NCI-H146 (cell line): ENCODE measurements around the gene B3GALT4.

Source experiments
- DNase-seq: peaks from one replicate; lab custom pipeline; 2025; lab: John Stamatoyannopoulos, UW

Gene B3GALT4

DNA sequence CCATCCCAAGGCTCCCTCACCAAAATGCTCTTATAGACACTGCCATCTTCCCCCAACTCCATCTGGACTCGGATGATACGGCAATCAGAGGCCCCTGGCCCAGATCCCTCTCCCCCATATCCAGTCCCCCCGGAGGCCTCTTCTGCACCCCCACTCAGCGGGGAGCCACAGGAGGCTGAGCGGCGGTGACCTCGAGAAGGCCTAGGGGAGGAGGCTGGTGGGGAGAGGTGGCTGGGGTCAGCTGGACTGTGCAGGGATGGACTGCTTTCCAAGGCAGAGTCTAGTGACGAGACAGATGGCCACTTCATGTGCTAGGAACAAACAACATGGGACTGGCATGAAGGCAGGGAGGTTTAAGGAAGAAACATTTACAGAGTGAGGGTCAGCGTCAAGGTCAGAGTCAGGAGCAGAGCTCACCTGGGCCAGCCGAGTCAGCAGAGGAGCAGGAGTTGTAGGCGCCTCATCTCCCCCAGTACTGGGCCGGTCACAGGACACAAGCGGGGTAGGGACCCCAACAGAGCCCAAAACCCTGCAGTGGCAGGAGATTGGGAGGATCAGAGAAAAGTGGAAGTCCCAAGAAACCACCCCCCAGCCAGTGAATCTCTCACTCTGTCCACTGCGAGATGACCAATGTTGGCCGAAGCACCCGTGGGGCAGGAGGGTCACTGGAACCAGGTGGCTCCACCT is 16.2 kb downstream of the B3GALT4 start:
- no peak for DNase-seq

GRCh38 chr6:33294086-33294823 is 17.3 kb downstream of the B3GALT4 start:
- no peak for DNase-seq

- DNase-seq, result no peak
Measured at GRCh38 chr6:33295621-33296369, 18.9 kb downstream of the B3GALT4 start.

GRCh38 chr6:33296797-33297405 is 20.0 kb downstream of the B3GALT4 start:
- DNase-seq, result no peak

- DNase-seq, result no peak
Measured at GRCh38 chr6:33297406-33297955, 20.6 kb downstream of the B3GALT4 start.

DNA sequence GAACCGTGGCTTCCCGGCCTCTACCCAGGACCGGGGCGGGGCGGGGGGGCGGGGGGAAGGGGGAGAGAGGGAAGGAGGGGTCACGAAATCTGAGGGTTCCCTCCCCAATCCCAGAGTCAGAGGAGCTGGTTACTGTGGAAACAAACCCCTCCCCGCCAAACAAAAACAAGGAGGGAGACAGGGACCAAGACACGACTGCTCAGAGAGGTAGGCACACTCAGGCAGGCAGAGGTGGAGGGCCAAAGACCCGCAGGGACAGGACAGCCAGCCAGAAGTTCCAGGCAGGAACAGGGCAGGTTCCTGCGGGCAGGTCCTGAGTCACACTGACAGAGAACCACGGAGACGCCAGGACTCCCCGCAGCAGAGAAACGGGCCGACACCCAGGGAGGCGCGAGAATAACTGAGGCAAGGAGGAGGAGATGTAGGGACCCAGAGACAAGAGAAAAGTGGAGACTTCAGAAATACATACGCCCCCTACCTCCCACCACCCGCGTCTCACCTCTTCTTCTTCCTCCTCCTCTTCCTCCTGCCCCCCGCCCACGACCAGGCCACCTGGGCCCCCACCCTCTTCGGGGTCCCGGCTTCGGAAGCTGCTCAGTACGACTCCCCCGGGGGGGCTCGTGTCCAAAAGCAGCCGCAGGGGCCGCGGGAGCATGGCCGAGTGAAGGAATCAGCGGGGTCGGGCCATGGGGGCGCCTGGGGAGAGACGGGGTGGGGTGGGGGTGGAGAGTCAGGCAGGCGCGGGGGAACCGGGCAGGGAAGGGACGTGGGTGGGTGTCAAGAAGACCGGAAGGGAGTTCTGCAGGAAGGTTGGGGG is 21.2 kb downstream of the B3GALT4 start:
- peak; percentile 32 for DNase-seq

DNA sequence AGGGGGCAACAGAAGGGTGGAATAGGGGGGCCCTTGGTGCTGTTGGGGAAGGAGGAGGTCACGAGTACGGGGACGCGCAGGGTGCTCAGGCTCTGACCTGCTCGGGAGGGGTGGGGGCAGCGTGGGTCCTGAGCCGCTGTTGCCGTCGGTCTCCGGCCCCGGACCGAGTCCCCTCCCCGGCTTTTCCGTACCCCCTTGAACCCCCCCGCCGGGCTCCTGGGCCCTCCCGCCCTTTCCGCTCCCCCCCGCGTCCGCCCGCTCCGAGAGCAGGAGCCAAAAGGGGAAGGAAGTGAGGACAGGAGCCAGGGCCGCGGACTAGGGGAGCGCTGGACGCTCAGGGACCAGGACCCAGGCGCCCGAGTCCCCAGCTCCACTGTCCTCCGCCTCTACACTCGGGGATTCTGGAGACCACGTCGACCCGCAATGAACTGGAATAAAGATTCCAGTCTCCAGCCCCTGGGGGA is 21.9 kb downstream of the B3GALT4 start, which contains the start of gene RGL2:
Gene RGL2 (minus strand): TSS at position 170 of the 464 bp plus-strand sequence. CDS start 332 bp downstream, outside the sequence.
- DNase-seq, result peak; percentile 81

GRCh38 chr6:33299237-33299944 is 22.5 kb downstream of the B3GALT4 start:
- peak; percentile 92 for DNase-seq

- DNase-seq, result no peak
Measured at GRCh38 chr6:33301877-33302276, 25.0 kb downstream of the B3GALT4 start.

DNA sequence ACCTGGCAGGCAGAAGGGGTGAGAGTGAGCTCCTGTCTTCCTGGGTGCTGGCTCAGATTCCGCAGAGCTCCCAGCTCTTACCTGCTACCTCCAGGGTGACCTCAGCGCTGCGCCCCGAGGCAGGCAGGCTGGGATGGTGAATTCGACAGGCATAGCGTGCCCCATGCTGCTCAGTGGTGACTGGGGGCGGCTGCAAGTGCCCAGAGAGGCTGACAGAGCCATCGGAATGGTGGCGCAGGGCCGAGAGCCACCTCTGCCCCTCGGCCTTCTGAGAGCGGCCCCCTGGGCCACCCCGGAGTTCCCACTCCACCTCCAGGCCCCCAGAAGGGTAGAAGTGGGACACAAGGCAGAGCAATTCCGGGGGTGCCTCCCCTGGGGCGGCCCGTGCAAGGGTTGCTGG is 27.3 kb downstream of the B3GALT4 start:
- no peak for DNase-seq

- DNase-seq, result no peak
Measured at GRCh38 chr6:33305052-33305451, 28.1 kb downstream of the B3GALT4 start.

- no peak for DNase-seq
Measured at GRCh38 chr6:33306356-33306755, 29.4 kb downstream of the B3GALT4 start.

GRCh38 chr6:33312361-33313104 is 35.6 kb downstream of the B3GALT4 start:
- DNase-seq, result peak; percentile 95

DNA sequence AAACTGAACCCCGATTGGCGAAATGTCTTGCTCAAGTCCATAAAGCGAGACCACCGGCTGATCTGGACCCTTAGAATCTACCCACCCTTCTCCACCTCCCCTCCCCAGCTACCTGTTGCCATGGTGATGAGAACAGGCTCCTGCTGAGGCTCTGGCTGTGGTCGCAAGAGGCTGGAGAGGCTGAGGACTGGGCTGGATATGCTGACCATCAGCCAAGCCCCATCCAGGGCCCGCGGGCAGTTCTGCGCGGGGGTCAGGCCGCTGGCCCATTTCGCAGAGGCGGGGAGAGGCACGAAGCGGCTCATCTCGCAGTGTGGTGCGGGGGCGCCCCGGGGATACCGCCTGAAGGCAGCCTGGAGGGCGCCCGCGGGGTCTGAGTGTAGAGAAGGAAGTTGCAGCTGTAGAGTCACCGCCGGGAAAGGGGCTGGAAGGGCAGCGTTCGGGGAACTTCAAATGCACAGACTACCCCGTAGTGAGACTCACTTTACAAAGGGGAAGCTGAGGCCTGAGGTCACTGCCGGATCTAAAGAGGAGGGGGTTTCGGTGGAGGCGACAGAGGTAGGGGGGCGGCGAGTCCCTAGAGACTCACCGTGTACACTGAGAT is 36.3 kb downstream of the B3GALT4 start:
- peak; percentile 79 for DNase-seq

GRCh38 chr6:33313709-33314514 is 37.0 kb downstream of the B3GALT4 start, which contains the start of gene TAPBP:
Gene TAPBP (minus strand): TSS chr6:33314078. CDS start chr6:33314041, 37 bp downstream.
- DNase-seq, result peak; percentile 56

DNA sequence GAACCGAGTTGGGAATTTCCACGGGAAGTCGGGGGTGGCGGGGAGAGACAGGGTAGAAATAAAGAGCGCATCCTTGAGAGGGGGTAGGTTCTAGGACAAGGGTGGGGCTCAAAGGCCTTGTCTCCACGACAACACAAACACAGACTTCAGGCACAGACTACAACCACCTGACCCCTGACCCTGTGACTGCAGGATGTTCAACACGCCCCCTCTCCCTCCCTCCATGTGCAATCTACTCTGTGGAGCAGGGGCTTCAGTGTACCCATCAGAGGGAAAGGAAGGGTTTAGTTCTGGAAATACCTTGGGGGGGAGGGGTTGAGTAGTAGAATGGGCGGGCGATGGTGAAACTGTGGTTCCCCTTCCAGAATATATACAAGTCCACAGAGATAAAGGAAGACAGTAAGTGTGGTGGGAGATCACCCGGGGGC is 37.6 kb downstream of the B3GALT4 start:
- DNase-seq, result peak; percentile 54

GRCh38 chr6:33314943-33315792 is 38.2 kb downstream of the B3GALT4 start:
- DNase-seq, result peak; percentile 37
